Amniotic stem cell (primary cell): ENCODE results near the gene RAB40B.

Experiments used
- DNase-seq: peaks from one replicate; lab custom pipeline; 2025; lab: John Stamatoyannopoulos, UW

RAB40B gene

GRCh38 chr17:82716203-82717010 lies 17.9 kb upstream of the RAB40B start, which contains the start of gene FN3KRP:
FN3KRP (plus strand) TSS chr17:82716706; CDS start chr17:82716756, 50 bp downstream.
- peak; percentile 76 for DNase-seq

- DNase-seq, result no peak
These were observed 14.7 kb upstream of the RAB40B start for GRCh38 chr17:82713071-82713723.

GRCh38 chr17:82710499-82711232 lies 12.2 kb upstream of the RAB40B start:
- DNase-seq, result no peak

- no peak for DNase-seq
These were observed 11.4 kb upstream of the RAB40B start for GRCh38 chr17:82709676-82710498.

GRCh38 chr17:82709024-82709675 lies 10.7 kb upstream of the RAB40B start:
- no peak for DNase-seq

GRCh38 chr17:82705756-82706155 lies 7.3 kb upstream of the RAB40B start:
- no peak for DNase-seq

GRCh38 chr17:82704886-82705285 lies 6.4 kb upstream of the RAB40B start:
- no peak for DNase-seq

GRCh38 chr17:82703935-82704865 lies 5.7 kb upstream of the RAB40B start:
- DNase-seq, result no peak

GRCh38 chr17:82703036-82703745 lies 4.7 kb upstream of the RAB40B start:
- no peak for DNase-seq

GRCh38 chr17:82702231-82702927 lies 3.9 kb upstream of the RAB40B start:
- no peak for DNase-seq

GRCh38 chr17:82699551-82699950 lies 1.1 kb upstream of the RAB40B start:
- DNase-seq, result no peak

- no peak for DNase-seq
These were observed 510 bp upstream of the RAB40B start for GRCh38 chr17:82698974-82699442.

- DNase-seq, result no peak
These were observed 762 bp downstream of the RAB40B start for GRCh38 chr17:82697808-82698064.

GRCh38 chr17:82696916-82697807 lies 1.3 kb downstream of the RAB40B start:
- DNase-seq, result no peak

GRCh38 chr17:82696259-82696658 lies 2.2 kb downstream of the RAB40B start:
- no peak for DNase-seq

GRCh38 chr17:82694647-82695046 lies 3.9 kb downstream of the RAB40B start:
- no peak for DNase-seq

- DNase-seq, result no peak
These were observed 5.2 kb downstream of the RAB40B start for GRCh38 chr17:82693168-82693867.
